ENCODE results near the gene PTPRN.

Gene PTPRN

GRCh38 chr2:219269362-219270054, 39.7 kb downstream of the PTPRN start:
- Histone ChIP-seq H3K4me2 (ENCODE audit: low read length) (no peak overlapping the region), H3K4me3 (ENCODE audit: low read length) (no peak overlapping the region), H3K4me1 (ENCODE audit: control insufficient read depth, low read length) (no peaks in the 10 kb centered on the region), H3K36me3 (ENCODE audit: control insufficient read depth, low read length) (no peaks in the 10 kb centered on the region), H3K79me2 (ENCODE audit: control insufficient read depth, low read length) (no peaks in the 10 kb centered on the region), H3K27me3 (ENCODE audit: control insufficient read depth, low read length) (0 out of 2 replicates have a peak, but pooled peaks cover 3% of the 10 kb centered on the region), H3K9me3 (ENCODE audit: control insufficient read depth, insufficient read depth, low read length) (no peaks in the 10 kb centered on the region), H3F3A (ENCODE audit: control insufficient read depth, insufficient read depth) (no peaks in the 10 kb centered on the region), H4K20me1 (ENCODE audit: control insufficient read depth, insufficient read depth, low read depth, low read length) (no peaks in the 10 kb centered on the region), H3K9me2 (replicated peaks; ENCODE audit: control insufficient read depth, low read length) (no peaks in the 10 kb centered on the region), H3K27ac (ENCODE audit: low read depth, low read length) (no peak overlapping the region)
- TF ChIP-seq EZH2phosphoT487 (IDR thresholded peaks at IDR 0.05; ENCODE audit: borderline replicate concordance, low read length) (no peak), CTCF (IDR thresholded peaks at IDR 0.05; ENCODE audit: low read depth, low read length, poor library complexity, severe bottlenecking) (no peak)

GRCh38 chr2:219268294-219268693, 40.9 kb downstream of the PTPRN start:
- no peaks in the 10 kb centered on the region for H3K36me3 ChIP-seq (ENCODE audit: control insufficient read depth, low read length)
- no peaks in the 10 kb centered on the region for H3K79me2 ChIP-seq (ENCODE audit: control insufficient read depth, low read length)
- no peak overlapping the region for H3K27ac ChIP-seq (ENCODE audit: low read depth, low read length)
- H3K4me3 ChIP-seq (ENCODE audit: low read length) = no peak overlapping the region
- no peaks in the 10 kb centered on the region for H4K20me1 ChIP-seq (ENCODE audit: control insufficient read depth, insufficient read depth, low read depth, low read length)
- H3K4me2 ChIP-seq (ENCODE audit: low read length) = no peak overlapping the region
- no peaks in the 10 kb centered on the region for H3K9me2 ChIP-seq (replicated peaks; ENCODE audit: control insufficient read depth, low read length)
- no peaks in the 10 kb centered on the region for H3K9me3 ChIP-seq (ENCODE audit: control insufficient read depth, insufficient read depth, low read length)
- 0 out of 2 replicates have a peak, but pooled peaks cover 3% of the 10 kb centered on the region for H3K27me3 ChIP-seq (ENCODE audit: control insufficient read depth, low read length)
- H3F3A ChIP-seq (ENCODE audit: control insufficient read depth, insufficient read depth) = no peaks in the 10 kb centered on the region
- no peaks in the 10 kb centered on the region for H3K4me1 ChIP-seq (ENCODE audit: control insufficient read depth, low read length)
- no peak for TF ChIP-seq EZH2phosphoT487 (IDR thresholded peaks at IDR 0.05; ENCODE audit: borderline replicate concordance, low read length)
- no peak for TF ChIP-seq CTCF (IDR thresholded peaks at IDR 0.05; ENCODE audit: low read depth, low read length, poor library complexity, severe bottlenecking)

GRCh38 chr2:219266886-219267285, 42.3 kb downstream of the PTPRN start:
- H3K4me2 ChIP-seq (ENCODE audit: low read length) = no peak overlapping the region
- H3K27ac ChIP-seq (ENCODE audit: low read depth, low read length) = no peak overlapping the region
- no peaks in the 10 kb centered on the region for H3K9me3 ChIP-seq (ENCODE audit: control insufficient read depth, insufficient read depth, low read length)
- H3K79me2 ChIP-seq (ENCODE audit: control insufficient read depth, low read length) = no peaks in the 10 kb centered on the region
- no peaks in the 10 kb centered on the region for H4K20me1 ChIP-seq (ENCODE audit: control insufficient read depth, insufficient read depth, low read depth, low read length)
- H3F3A ChIP-seq (ENCODE audit: control insufficient read depth, insufficient read depth) = no peaks in the 10 kb centered on the region
- H3K27me3 ChIP-seq (ENCODE audit: control insufficient read depth, low read length) = 0 out of 2 replicates have a peak, but pooled peaks cover 3% of the 10 kb centered on the region
- H3K9me2 ChIP-seq (replicated peaks; ENCODE audit: control insufficient read depth, low read length) = no peaks in the 10 kb centered on the region
- no peaks in the 10 kb centered on the region for H3K4me1 ChIP-seq (ENCODE audit: control insufficient read depth, low read length)
- no peak for TF ChIP-seq EZH2phosphoT487 (IDR thresholded peaks at IDR 0.05; ENCODE audit: borderline replicate concordance, low read length)
- no peak for TF ChIP-seq CTCF (IDR thresholded peaks at IDR 0.05; ENCODE audit: low read depth, low read length, poor library complexity, severe bottlenecking)
- H3K4me3 ChIP-seq (ENCODE audit: low read length) = no peak overlapping the region
- no peaks in the 10 kb centered on the region for H3K36me3 ChIP-seq (ENCODE audit: control insufficient read depth, low read length)
